GM20000 (cell line): Measurements from ENCODE around the gene TRIM2.

Source experiments
- DNase-seq: peaks from one replicate; pipeline ENCODE4 v3.0.0; 2012; ENCODE audit warnings: low spot score
- CTCF ChIP-seq: IDR thresholded peaks from 2 replicates; pipeline ENCODE4 v1.5.1; 2012; ENCODE audit warnings: mild to moderate bottlenecking, control low read depth; ENCODE audit errors: extremely low read depth, missing control alignments

Gene TRIM2

GRCh38 chr4:153276971-153277370, 72.7 kb downstream of the TRIM2 start:
- no peak for DNase-seq
- TF ChIP-seq CTCF = no peak

- no peak for TF ChIP-seq CTCF
- DNase-seq = no peak
Measured at GRCh38 chr4:153281476-153281875, 77.2 kb downstream of the TRIM2 start.

GRCh38 chr4:153282023-153282422, 77.8 kb downstream of the TRIM2 start:
- no peak for DNase-seq
- TF ChIP-seq CTCF = no peak

- TF ChIP-seq CTCF = no peak
- no peak for DNase-seq
Measured at GRCh38 chr4:153283260-153283659, 79.0 kb downstream of the TRIM2 start.

- no peak for TF ChIP-seq CTCF
Measured at GRCh38 chr4:153290134-153290533, 85.9 kb downstream of the TRIM2 start.

GRCh38 chr4:153291562-153291961, 87.3 kb downstream of the TRIM2 start:
- TF ChIP-seq CTCF = no peak
- DNase-seq = no peak

More at GRCh38 chr4:153290134-153290533, 85.9 kb downstream of the TRIM2 start:
- DNase-seq = no peak

- no peak for DNase-seq
- no peak for TF ChIP-seq CTCF
Measured at GRCh38 chr4:153292897-153293741, 88.9 kb downstream of the TRIM2 start.
